HEK293T (cell line): ENCODE measurements around the gene EFCAB6.

ENCODE experiments used
- CTCF ChIA-PET: fragments of 350-600 bp; formaldehyde crosslinking; extraction: SDS; loops from one replicate; lab custom pipeline; 2021; ENCODE audit warnings: antibody characterized with exemption, inconsistent platforms; lab: Yijun Ruan, JAX
- POLR2A ChIA-PET: fragments of 350-600 bp; formaldehyde crosslinking; extraction: SDS; loops from one replicate; lab custom pipeline; 2020; ENCODE audit warnings: antibody characterized with exemption, inconsistent platforms; lab: Yijun Ruan, JAX
- DNase-seq: peaks from one replicate; pipeline ENCODE4 v3.0.0; 2012; ENCODE audit warnings: mixed read lengths; ENCODE audit errors: extremely low spot score
- ARNT ChIP-seq: fragments of 450-650 bp; IDR thresholded peaks from 2 replicates; pipeline ENCODE4 v1.6.1; 2017; ENCODE audit warnings: mild to moderate bottlenecking
- BHLHE40 ChIP-seq: fragments of 450-650 bp; IDR thresholded peaks from 2 replicates; pipeline ENCODE4 v1.6.1; 2016; ENCODE audit warnings: mild to moderate bottlenecking, moderate library complexity, borderline replicate concordance
- CTBP1 ChIP-seq: fragments of 450-650 bp; IDR thresholded peaks from 2 replicates; pipeline ENCODE4 v1.6.1; 2016; ENCODE audit warnings: borderline replicate concordance
- ELF4 ChIP-seq: fragments of 450-650 bp; IDR thresholded peaks from 2 replicates; pipeline ENCODE4 v1.6.1; 2017; ENCODE audit warnings: antibody characterized with exemption
- FOXA1 ChIP-seq: fragments of 450-650 bp; IDR thresholded peaks from 2 replicates; pipeline ENCODE4 v1.6.1; 2016; ENCODE audit warnings: mild to moderate bottlenecking
- FOXK2 ChIP-seq: fragments of 450-650 bp; IDR thresholded peaks from 2 replicates; pipeline ENCODE4 v1.6.1; 2016; ENCODE audit warnings: mild to moderate bottlenecking
- FOXM1 ChIP-seq: fragments of 450-650 bp; IDR thresholded peaks from 2 replicates; pipeline ENCODE4 v1.6.1; 2017; ENCODE audit warnings: mild to moderate bottlenecking, borderline replicate concordance
- HDGF ChIP-seq: fragments of 450-650 bp; IDR thresholded peaks from 2 replicates; pipeline ENCODE4 v1.6.1; 2017; ENCODE audit warnings: antibody characterized with exemption, borderline replicate concordance
- L3MBTL2 ChIP-seq: fragments of 450-650 bp; conservative IDR thresholded peaks from 2 replicates; pipeline ENCODE4 v1.6.1; 2016; ENCODE audit warnings: mild to moderate bottlenecking
- LEF1 ChIP-seq: fragments of 450-650 bp; IDR thresholded peaks from 2 replicates; pipeline ENCODE4 v1.6.1; 2017; ENCODE audit warnings: mild to moderate bottlenecking, borderline replicate concordance
- NFRKB ChIP-seq: fragments of 450-650 bp; IDR thresholded peaks from 2 replicates; pipeline ENCODE4 v1.6.1; 2016; ENCODE audit warnings: mild to moderate bottlenecking, moderate library complexity
- SP1 ChIP-seq: fragments of 450-650 bp; IDR thresholded peaks from 2 replicates; pipeline ENCODE4 v1.6.1; 2017
- SUZ12 ChIP-seq: fragments of 450-650 bp; IDR thresholded peaks from 2 replicates; pipeline ENCODE4 v1.6.1; 2016; ENCODE audit warnings: mild to moderate bottlenecking
- TARDBP ChIP-seq: fragments of 450-650 bp; IDR thresholded peaks from 2 replicates; pipeline ENCODE4 v1.6.1; 2016
- ZNF384 ChIP-seq: fragments of 450-650 bp; IDR thresholded peaks from 2 replicates; pipeline ENCODE4 v1.6.1; 2016
- TF ChIP-seq, protein P1 (sequence below): fragments of 450-650 bp; IDR thresholded peaks from 2 replicates; pipeline ENCODE4 v1.6.1; 2016

The EFCAB6 gene

DNA sequence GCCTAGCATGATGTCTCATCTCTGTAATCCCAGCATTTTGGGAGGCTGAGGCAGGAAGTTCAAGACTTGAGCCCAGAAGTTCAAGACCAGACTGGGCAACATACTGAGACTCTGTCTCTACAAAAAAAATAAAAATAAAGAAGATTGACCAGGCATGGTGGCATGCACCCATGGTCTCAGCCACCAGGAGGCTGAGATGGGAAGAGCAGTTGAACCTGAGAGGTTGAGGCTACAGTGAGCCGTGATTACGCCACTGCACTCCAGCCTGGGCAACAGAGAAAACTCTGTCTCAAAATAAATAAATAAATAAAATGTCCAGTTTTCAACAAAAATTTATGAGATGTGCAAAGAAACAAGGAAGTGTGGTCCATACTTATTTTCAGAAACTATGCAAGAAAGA, 28.3 kb downstream of the EFCAB6 start:
- DNase-seq: no peak
- ChIA-PET POLR2A (no interaction called here), CTCF (interaction anchor here (0.8 kb wide), 1 partner anchor 8 kb away, joined by 3 read pairs; no protein-coding TSS in a partner anchor)
- TF ChIP-seq NFRKB: no peak
- TF ChIP-seq TARDBP: no peak
- no peak for TF ChIP-seq FOXK2
- TF ChIP-seq, protein P1, sequence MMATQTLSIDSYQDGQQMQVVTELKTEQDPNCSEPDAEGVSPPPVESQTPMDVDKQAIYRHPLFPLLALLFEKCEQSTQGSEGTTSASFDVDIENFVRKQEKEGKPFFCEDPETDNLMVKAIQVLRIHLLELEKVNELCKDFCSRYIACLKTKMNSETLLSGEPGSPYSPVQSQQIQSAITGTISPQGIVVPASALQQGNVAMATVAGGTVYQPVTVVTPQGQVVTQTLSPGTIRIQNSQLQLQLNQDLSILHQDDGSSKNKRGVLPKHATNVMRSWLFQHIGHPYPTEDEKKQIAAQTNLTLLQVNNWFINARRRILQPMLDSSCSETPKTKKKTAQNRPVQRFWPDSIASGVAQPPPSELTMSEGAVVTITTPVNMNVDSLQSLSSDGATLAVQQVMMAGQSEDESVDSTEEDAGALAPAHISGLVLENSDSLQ: no peak
- no peak for TF ChIP-seq SUZ12
- no peak for TF ChIP-seq SP1
- TF ChIP-seq FOXA1: no peak
- TF ChIP-seq FOXM1: no peak
- TF ChIP-seq LEF1: no peak
- TF ChIP-seq CTBP1: no peak

DNA sequence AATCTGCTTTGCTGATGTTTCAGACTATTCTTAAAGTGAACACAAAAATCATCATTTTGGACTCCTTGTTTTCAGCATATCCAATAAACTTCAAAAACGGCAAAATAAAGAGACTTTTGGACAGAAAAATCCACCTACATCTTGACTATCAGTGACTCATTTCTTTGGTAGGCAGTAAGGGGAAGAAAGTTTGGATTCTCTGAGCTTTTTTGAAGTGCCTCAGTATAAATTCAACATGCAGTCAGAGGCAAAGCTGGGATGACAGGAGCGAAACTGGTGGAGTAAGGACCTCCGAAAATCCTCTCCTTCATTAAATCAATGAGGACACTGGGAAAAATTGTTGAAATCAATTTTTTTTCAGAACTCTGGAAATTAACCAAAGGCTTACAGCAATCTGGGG, 29.7 kb downstream of the EFCAB6 start:
- CTCF ChIA-PET: interaction anchor here (0.7 kb wide), 1 partner anchor 374 kb away, joined by 3 read pairs; no protein-coding TSS in a partner anchor
- POLR2A ChIA-PET: no interaction called here
- no peak for TF ChIP-seq ZNF384
- TF ChIP-seq ARNT: no peak
- no peak for TF ChIP-seq BHLHE40
- no peak for TF ChIP-seq ELF4
- no peak for TF ChIP-seq HDGF
- no peak for TF ChIP-seq TARDBP
- no peak for TF ChIP-seq FOXK2
- no peak for DNase-seq

DNA sequence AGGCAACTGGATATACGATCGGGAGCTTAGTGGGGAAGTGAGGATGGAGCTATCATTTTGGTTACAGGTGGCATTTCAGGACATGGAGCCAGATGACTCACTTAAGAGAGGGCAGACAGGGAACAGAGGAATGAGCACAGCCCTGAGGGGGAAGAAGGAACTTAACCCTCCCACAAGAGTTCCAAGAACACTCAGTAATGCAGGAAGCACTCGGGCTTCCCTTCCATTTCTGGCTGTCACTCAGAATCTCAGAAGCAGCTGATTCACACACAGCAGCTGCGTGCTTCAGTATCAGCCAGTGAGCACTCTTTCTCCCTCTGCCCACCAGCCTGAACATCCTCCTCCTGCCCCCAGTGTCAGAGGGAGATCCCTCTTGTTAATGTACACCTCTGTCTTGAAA, 34.8 kb downstream of the EFCAB6 start:
- ChIA-PET POLR2A (no interaction called here), CTCF (no interaction called here)
- TF ChIP-seq ELF4: no peak
- TF ChIP-seq FOXK2: no peak
- no peak for TF ChIP-seq ZNF384
- TF ChIP-seq L3MBTL2: no peak
- no peak for TF ChIP-seq HDGF
- TF ChIP-seq ARNT: no peak
- TF ChIP-seq, protein P1: no peak; the same call in 1 of the 2 replicates
- TF ChIP-seq FOXA1: no peak
- TF ChIP-seq SP1: no peak
- no peak for TF ChIP-seq LEF1
- TF ChIP-seq TARDBP: no peak
- no peak for TF ChIP-seq SUZ12
- no peak for TF ChIP-seq FOXM1
- no peak for TF ChIP-seq NFRKB
- no peak for TF ChIP-seq CTBP1
- TF ChIP-seq BHLHE40: no peak
- DNase-seq: no peak

DNA sequence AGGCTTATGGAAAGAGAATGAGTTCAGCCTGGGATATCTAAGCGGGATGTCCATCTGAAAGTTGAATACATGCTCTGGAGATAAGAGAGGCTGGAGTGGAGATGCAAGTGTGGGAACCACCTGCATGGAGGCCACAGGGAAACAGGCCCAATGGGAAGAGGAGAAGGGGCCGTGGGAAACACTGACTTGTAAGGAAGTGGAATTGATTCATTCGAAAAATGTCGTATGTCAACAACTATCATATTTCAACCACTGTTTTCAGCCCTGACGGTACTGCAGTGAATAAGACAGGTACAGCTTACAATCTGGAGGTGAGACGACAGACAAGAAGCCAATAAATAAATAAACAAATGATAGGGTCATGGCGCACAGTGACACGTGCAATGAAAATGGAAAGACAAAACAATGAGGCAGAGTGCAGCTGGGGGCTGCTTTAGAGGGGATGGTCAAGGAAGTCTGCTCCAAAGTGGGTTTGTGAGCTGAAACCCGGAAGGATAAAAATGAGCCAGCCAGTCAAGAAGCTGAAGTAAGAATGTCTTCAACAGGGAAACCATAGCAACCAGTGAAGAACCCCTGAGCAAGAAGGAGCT, 35.9 kb downstream of the EFCAB6 start:
- no peak for TF ChIP-seq SUZ12
- TF ChIP-seq FOXA1: no peak
- TF ChIP-seq LEF1: no peak
- TF ChIP-seq L3MBTL2: no peak
- no peak for TF ChIP-seq FOXK2
- TF ChIP-seq HDGF: no peak
- no peak for TF ChIP-seq ELF4
- TF ChIP-seq, protein P1: no peak
- no peak for TF ChIP-seq CTBP1
- TF ChIP-seq FOXM1: no peak
- no peak for TF ChIP-seq ARNT
- TF ChIP-seq ZNF384: no peak
- TF ChIP-seq BHLHE40: no peak
- no peak for TF ChIP-seq NFRKB
- no peak for TF ChIP-seq TARDBP
- no peak for TF ChIP-seq SP1
- CTCF ChIA-PET: no interaction called here
- POLR2A ChIA-PET: interaction anchor here (0.6 kb wide), 1 partner anchor 42 kb away, joined by 3 read pairs; no protein-coding TSS in a partner anchor
- DNase-seq: no peak

DNA sequence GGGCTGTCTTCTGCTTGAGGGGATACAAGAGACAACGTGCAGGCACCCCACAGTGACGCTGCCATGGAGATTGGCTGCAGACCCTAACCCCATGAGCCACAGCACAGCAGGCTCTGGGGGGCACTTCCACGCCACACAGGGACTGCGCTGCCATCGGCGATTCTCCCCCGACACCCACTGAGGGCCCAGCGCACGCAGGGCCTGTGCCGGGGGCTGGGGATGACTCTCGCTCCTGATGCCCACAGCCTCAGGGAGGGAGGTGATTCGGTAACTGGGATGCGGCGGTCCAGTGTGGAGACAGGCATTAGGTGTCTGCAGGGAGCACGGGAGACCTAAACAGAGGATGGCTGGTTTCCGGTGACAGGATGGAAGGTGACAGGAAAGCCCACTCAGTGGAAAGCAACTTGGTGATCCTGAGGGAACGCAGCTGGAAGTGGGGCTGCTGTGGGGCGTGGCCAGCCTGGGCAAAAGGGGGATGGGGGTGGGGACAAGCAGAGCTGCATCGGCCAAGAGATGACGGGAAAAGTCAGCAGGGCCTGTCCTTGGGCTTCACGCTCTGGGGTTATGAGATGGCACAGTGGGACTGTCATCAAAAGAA, 37.7 kb downstream of the EFCAB6 start:
- POLR2A ChIA-PET: no interaction called here
- CTCF ChIA-PET: no interaction called here
- no peak for TF ChIP-seq HDGF
- TF ChIP-seq, protein P1: no peak
- TF ChIP-seq ZNF384: no peak
- TF ChIP-seq CTBP1: no peak
- TF ChIP-seq BHLHE40: no peak
- no peak for TF ChIP-seq ARNT
- TF ChIP-seq ELF4: no peak
- no peak for TF ChIP-seq SUZ12
- TF ChIP-seq FOXA1: no peak
- no peak for TF ChIP-seq FOXM1
- no peak for TF ChIP-seq NFRKB
- no peak for TF ChIP-seq LEF1
- TF ChIP-seq SP1: no peak
- no peak for TF ChIP-seq TARDBP
- no peak for TF ChIP-seq FOXK2
- no peak for TF ChIP-seq L3MBTL2
- DNase-seq: no peak
